IPS-20b (cell line): Measurements from ENCODE around the gene NRTN.

Source experiments
- H3K27ac ChIP-seq: one replicate; pipeline ENCODE4 v1.5.1; 2013; ENCODE audit warnings: low read length
- H3K27me3 ChIP-seq: 2 replicates; pipeline ENCODE4 v1.6.1; 2013; ENCODE audit warnings: mild to moderate bottlenecking, low read length, inconsistent platforms; ENCODE audit not compliant: insufficient read depth
- H3K36me3 ChIP-seq: 2 replicates; pipeline ENCODE4 v1.6.1; 2013; ENCODE audit warnings: low read depth, mild to moderate bottlenecking, inconsistent platforms, low read length, moderate library complexity; ENCODE audit not compliant: insufficient read depth
- H3K4me1 ChIP-seq: 2 replicates; pipeline ENCODE4 v1.6.1; 2013; ENCODE audit warnings: mild to moderate bottlenecking, control low read depth, inconsistent platforms, low read length, moderate library complexity; ENCODE audit not compliant: insufficient read depth
- H3K4me3 ChIP-seq: 2 replicates; pipeline ENCODE4 v1.5.1; 2013; ENCODE audit warnings: mild to moderate bottlenecking, low read length, inconsistent platforms
- H3K9ac ChIP-seq: 2 replicates; pipeline ENCODE4 v1.6.1; 2013; ENCODE audit warnings: low read depth, mild to moderate bottlenecking, inconsistent platforms, low read length, moderate library complexity
- H3K9me3 ChIP-seq: 2 replicates; pipeline ENCODE4 v1.6.1; 2013; ENCODE audit warnings: mild to moderate bottlenecking, low read depth, low read length, inconsistent platforms; ENCODE audit not compliant: insufficient read depth

Gene NRTN

GRCh38 chr19:5792224-5792623 is 12.6 kb upstream of the NRTN start:
- H3K9ac ChIP-seq: no peak overlapping the region
- no peaks in the 10 kb centered on the region for H3K9me3 ChIP-seq
- H3K36me3 ChIP-seq: peaks cover 27% of the 10 kb centered on the region
- H3K27ac ChIP-seq: no peak overlapping the region
- H3K27me3 ChIP-seq: no peaks in the 10 kb centered on the region
- H3K4me3 ChIP-seq: no peak overlapping the region
- no peaks in the 10 kb centered on the region for H3K4me1 ChIP-seq

- Histone ChIP-seq H3K27ac (no peak overlapping the region), H3K9me3 (no peaks in the 10 kb centered on the region), H3K9ac (no peak overlapping the region)
These were observed 11.7 kb upstream of the NRTN start for GRCh38 chr19:5793188-5793587.

GRCh38 chr19:5795382-5795919 is 9.4 kb upstream of the NRTN start:
- Histone ChIP-seq H3K27ac (no peak overlapping the region), H3K9me3 (no peaks in the 10 kb centered on the region), H3K36me3 (no peaks in the 10 kb centered on the region), H3K4me1 (no peaks in the 10 kb centered on the region), H3K27me3 (no peaks in the 10 kb centered on the region), H3K4me3 (no peak overlapping the region), H3K9ac (no peak overlapping the region)

More at GRCh38 chr19:5793188-5793587, 11.7 kb upstream of the NRTN start:
- H3K36me3 ChIP-seq: peaks cover 18% of the 10 kb centered on the region
- no peak overlapping the region for H3K4me3 ChIP-seq
- H3K4me1 ChIP-seq: no peaks in the 10 kb centered on the region
- H3K27me3 ChIP-seq: no peaks in the 10 kb centered on the region

GRCh38 chr19:5798244-5798643 is 6.6 kb upstream of the NRTN start:
- Histone ChIP-seq H3K9me3 (no peaks in the 10 kb centered on the region), H3K27me3 (peaks cover 14% of the 10 kb centered on the region), H3K27ac (no peak overlapping the region), H3K4me3 (no peak overlapping the region), H3K36me3 (no peaks in the 10 kb centered on the region), H3K9ac (no peak overlapping the region), H3K4me1 (no peaks in the 10 kb centered on the region)

- Histone ChIP-seq H3K27ac (no peak overlapping the region), H3K27me3 (peaks cover 19% of the 10 kb centered on the region), H3K4me1 (no peaks in the 10 kb centered on the region; the same call in 1 of the 2 replicates), H3K36me3 (no peaks in the 10 kb centered on the region), H3K9ac (no peak overlapping the region), H3K9me3 (no peaks in the 10 kb centered on the region), H3K4me3 (no peak overlapping the region)
These were observed 5.3 kb upstream of the NRTN start for GRCh38 chr19:5799247-5800241.

GRCh38 chr19:5800361-5801270 is 4.3 kb upstream of the NRTN start:
- no peaks in the 10 kb centered on the region for H3K9me3 ChIP-seq
- H3K4me1 ChIP-seq: no peaks in the 10 kb centered on the region; the same call in 1 of the 2 replicates
- H3K36me3 ChIP-seq: no peaks in the 10 kb centered on the region
- H3K4me3 ChIP-seq: no peak overlapping the region
- no peak overlapping the region for H3K9ac ChIP-seq
- H3K27me3 ChIP-seq: peaks cover 23% of the 10 kb centered on the region
- no peak overlapping the region for H3K27ac ChIP-seq

- no peak overlapping the region for H3K9ac ChIP-seq
- H3K4me1 ChIP-seq: no peaks in the 10 kb centered on the region; the same call in 1 of the 2 replicates
- H3K27me3 ChIP-seq: peaks cover 34% of the 10 kb centered on the region
- H3K27ac ChIP-seq: no peak overlapping the region
- H3K4me3 ChIP-seq: peak overlapping the region; percentile 34; the same call in 1 of the 2 replicates
- H3K9me3 ChIP-seq: no peaks in the 10 kb centered on the region
- H3K36me3 ChIP-seq: no peaks in the 10 kb centered on the region
These were observed 2.9 kb upstream of the NRTN start for GRCh38 chr19:5801796-5802619.

GRCh38 chr19:5803441-5803751 is 1.5 kb upstream of the NRTN start:
- Histone ChIP-seq H3K9me3 (no peaks in the 10 kb centered on the region), H3K36me3 (no peaks in the 10 kb centered on the region), H3K9ac (peak overlapping the region; percentile 71; the same call in 1 of the 2 replicates), H3K4me1 (no peaks in the 10 kb centered on the region; the same call in 1 of the 2 replicates), H3K27me3 (peaks cover 34% of the 10 kb centered on the region), H3K27ac (no peak overlapping the region), H3K4me3 (peak overlapping the region; percentile 61)

GRCh38 chr19:5803752-5804515 is 933 bp upstream of the NRTN start:
- Histone ChIP-seq H3K9ac (peak overlapping the region; percentile 71; the same call in 1 of the 2 replicates), H3K27ac (no peak overlapping the region), H3K9me3 (no peaks in the 10 kb centered on the region), H3K27me3 (peaks cover 34% of the 10 kb centered on the region), H3K4me3 (peak overlapping the region; percentile 61), H3K36me3 (no peaks in the 10 kb centered on the region), H3K4me1 (no peaks in the 10 kb centered on the region; the same call in 1 of the 2 replicates)

- Histone ChIP-seq H3K27ac (no peak overlapping the region), H3K9ac (no peak overlapping the region; the same call in 1 of the 2 replicates)
These were observed 730 bp downstream of the NRTN start for GRCh38 chr19:5805462-5806132.

More at GRCh38 chr19:5805462-5806132, 730 bp downstream of the NRTN start:
- Histone ChIP-seq H3K4me3 (peak overlapping the region; percentile 58; the same call in 1 of the 2 replicates), H3K27me3 (peaks cover 34% of the 10 kb centered on the region), H3K36me3 (no peaks in the 10 kb centered on the region), H3K9me3 (no peaks in the 10 kb centered on the region), H3K4me1 (no peaks in the 10 kb centered on the region; the same call in 1 of the 2 replicates)
